Omental fat pad (tissue), 4 donors: ENCODE results near the gene S100PBP. TPM values are rescaled to one million over a fixed set of nuclear protein-coding genes. Genes with fewer than 3 reads are reported as not detected.

Experiments used
- ATAC-seq: fragments of 150-250 bp; one replicate; pipeline ENCODE4 v1.9.1; 2016; ENCODE audit warnings: mild to moderate bottlenecking, moderate library complexity; ENCODE audit not compliant: low FRiP score
- DNase-seq: peaks from one replicate; pipeline ENCODE4 v3.0.0-alpha.2; 2019; ENCODE audit warnings: low spot score
- CTCF ChIP-seq, 3 donors: fragments of 450-650 bp; IDR thresholded peaks; one replicate each; pipeline ENCODE4 v1.5.1; 2016 to 2017; ENCODE audit warnings: antibody characterized with exemption in 3 of 3, mild to moderate bottlenecking in 3 of 3, moderate library complexity in 2 of 3
- total RNA-seq, 4 donors: library from RNA; depleted of rRNA; stranded (reverse); fragments of >200 nt; gene quantifications; one replicate each; pipeline ENCODE4 v1.1.0, GENCODE V29; 2016

Gene S100PBP
- 10 to 100 TPM; 20.4 to 47.6 (median 28.4) TPM for total RNA-seq

- ATAC-seq (peak; percentile 98), DNase-seq (peak; percentile 96)
- no peak for TF ChIP-seq CTCF (IDR thresholded peaks at IDR 0.05)
Measured at GRCh38 chr1:32817159-32817814, at the start of gene S100PBP, which contains the start of gene YARS1. TSS of gene S100PBP (plus strand) at chr1:32817653. CDS start at chr1:32826100, 8,447 bp downstream. TSS of gene YARS1 (minus strand) at chr1:32817358. CDS start at chr1:32817244, 114 bp downstream.

- no peak for DNase-seq
- no peak for TF ChIP-seq CTCF (IDR thresholded peaks at IDR 0.05)
Measured at GRCh38 chr1:32768110-32768850, 49.2 kb upstream of the S100PBP start.

GRCh38 chr1:32769524-32770220 lies 47.8 kb upstream of the S100PBP start:
- no peak for DNase-seq
- ATAC-seq, result no peak
- TF ChIP-seq CTCF (IDR thresholded peaks at IDR 0.05), result no peak

More at GRCh38 chr1:32768110-32768850, 49.2 kb upstream of the S100PBP start:
- ATAC-seq, result no peak

GRCh38 chr1:32770221-32770731 lies 47.2 kb upstream of the S100PBP start:
- no peak for TF ChIP-seq CTCF (IDR thresholded peaks at IDR 0.05)
- DNase-seq (no peak), ATAC-seq (no peak)

GRCh38 chr1:32770741-32771548 lies 46.5 kb upstream of the S100PBP start:
- DNase-seq (no peak), ATAC-seq (no peak)
- no peak for TF ChIP-seq CTCF (IDR thresholded peaks at IDR 0.05)

GRCh38 chr1:32771561-32772280 lies 45.7 kb upstream of the S100PBP start:
- ATAC-seq (no peak), DNase-seq (no peak)
- TF ChIP-seq CTCF (IDR thresholded peaks at IDR 0.05), result no peak
